ENCODE measurements around the gene RPS21.

Gene RPS21

GRCh38 chr20:62428002-62428372 is 41.1 kb downstream of the RPS21 start:
- H3K36me3 ChIP-seq (ENCODE audit: control insufficient read depth, insufficient read depth, low read length), result no peaks in the 10 kb centered on the region
- no peak for DNase-seq
- H3K27me3 ChIP-seq (replicated peaks; ENCODE audit: control insufficient read depth, insufficient read depth, low read length, poor library complexity, severe bottlenecking), result no peaks in the 10 kb centered on the region

GRCh38 chr20:62428396-62429295 is 41.7 kb downstream of the RPS21 start:
- no peak overlapping the region for H3K4me3 ChIP-seq (ENCODE audit: insufficient read depth, low read depth, low read length, poor library complexity, severe bottlenecking)
- no peaks in the 10 kb centered on the region for H3K27me3 ChIP-seq (replicated peaks; ENCODE audit: control insufficient read depth, insufficient read depth, low read length, poor library complexity, severe bottlenecking)
- no peak for DNase-seq

More at GRCh38 chr20:62428002-62428372, 41.1 kb downstream of the RPS21 start:
- Histone ChIP-seq H3K4me1 (ENCODE audit: control insufficient read depth, insufficient read depth, low read length, poor library complexity, severe bottlenecking) (no peaks in the 10 kb centered on the region), H3K9me3 (ENCODE audit: control insufficient read depth, low read length) (no peaks in the 10 kb centered on the region), H3K27ac (ENCODE audit: insufficient read depth, low read length, poor library complexity, severe bottlenecking) (no peak overlapping the region), H3K4me3 (ENCODE audit: insufficient read depth, low read depth, low read length, poor library complexity, severe bottlenecking) (no peak overlapping the region)

GRCh38 chr20:62429455-62430310 is 42.8 kb downstream of the RPS21 start:
- DNase-seq, result no peak
- Histone ChIP-seq H3K9me3 (ENCODE audit: control insufficient read depth, low read length) (no peaks in the 10 kb centered on the region), H3K4me3 (ENCODE audit: insufficient read depth, low read depth, low read length, poor library complexity, severe bottlenecking) (no peak overlapping the region), H3K27ac (ENCODE audit: insufficient read depth, low read length, poor library complexity, severe bottlenecking) (no peak overlapping the region), H3K4me1 (ENCODE audit: control insufficient read depth, insufficient read depth, low read length, poor library complexity, severe bottlenecking) (no peaks in the 10 kb centered on the region), H3K36me3 (ENCODE audit: control insufficient read depth, insufficient read depth, low read length) (no peaks in the 10 kb centered on the region), H3K27me3 (replicated peaks; ENCODE audit: control insufficient read depth, insufficient read depth, low read length, poor library complexity, severe bottlenecking) (no peaks in the 10 kb centered on the region)

More at GRCh38 chr20:62428396-62429295, 41.7 kb downstream of the RPS21 start:
- no peaks in the 10 kb centered on the region for H3K9me3 ChIP-seq (ENCODE audit: control insufficient read depth, low read length)
- H3K27ac ChIP-seq (ENCODE audit: insufficient read depth, low read length, poor library complexity, severe bottlenecking), result no peak overlapping the region
- no peaks in the 10 kb centered on the region for H3K4me1 ChIP-seq (ENCODE audit: control insufficient read depth, insufficient read depth, low read length, poor library complexity, severe bottlenecking)
- H3K36me3 ChIP-seq (ENCODE audit: control insufficient read depth, insufficient read depth, low read length), result no peaks in the 10 kb centered on the region

- H3K9me3 ChIP-seq (ENCODE audit: control insufficient read depth, low read length), result no peaks in the 10 kb centered on the region
- H3K4me1 ChIP-seq (ENCODE audit: control insufficient read depth, insufficient read depth, low read length, poor library complexity, severe bottlenecking), result no peaks in the 10 kb centered on the region
- H3K27me3 ChIP-seq (replicated peaks; ENCODE audit: control insufficient read depth, insufficient read depth, low read length, poor library complexity, severe bottlenecking), result no peaks in the 10 kb centered on the region
- no peak overlapping the region for H3K27ac ChIP-seq (ENCODE audit: insufficient read depth, low read length, poor library complexity, severe bottlenecking)
- H3K36me3 ChIP-seq (ENCODE audit: control insufficient read depth, insufficient read depth, low read length), result no peaks in the 10 kb centered on the region
- DNase-seq, result no peak
- no peak overlapping the region for H3K4me3 ChIP-seq (ENCODE audit: insufficient read depth, low read depth, low read length, poor library complexity, severe bottlenecking)
Measured at GRCh38 chr20:62430311-62430853, 43.5 kb downstream of the RPS21 start.

- H3K27ac ChIP-seq (ENCODE audit: insufficient read depth, low read length, poor library complexity, severe bottlenecking), result no peak overlapping the region
- no peaks in the 10 kb centered on the region for H3K9me3 ChIP-seq (ENCODE audit: control insufficient read depth, low read length)
- no peak for DNase-seq
- no peaks in the 10 kb centered on the region for H3K4me1 ChIP-seq (ENCODE audit: control insufficient read depth, insufficient read depth, low read length, poor library complexity, severe bottlenecking)
- H3K36me3 ChIP-seq (ENCODE audit: control insufficient read depth, insufficient read depth, low read length), result no peaks in the 10 kb centered on the region
- H3K4me3 ChIP-seq (ENCODE audit: insufficient read depth, low read depth, low read length, poor library complexity, severe bottlenecking), result no peak overlapping the region
- H3K27me3 ChIP-seq (replicated peaks; ENCODE audit: control insufficient read depth, insufficient read depth, low read length, poor library complexity, severe bottlenecking), result no peaks in the 10 kb centered on the region
Measured at GRCh38 chr20:62430866-62431447, 44.1 kb downstream of the RPS21 start.

- Histone ChIP-seq H3K36me3 (ENCODE audit: control insufficient read depth, insufficient read depth, low read length) (no peaks in the 10 kb centered on the region), H3K9me3 (ENCODE audit: control insufficient read depth, low read length) (no peaks in the 10 kb centered on the region), H3K4me1 (ENCODE audit: control insufficient read depth, insufficient read depth, low read length, poor library complexity, severe bottlenecking) (no peaks in the 10 kb centered on the region), H3K27ac (ENCODE audit: insufficient read depth, low read length, poor library complexity, severe bottlenecking) (no peak overlapping the region), H3K27me3 (replicated peaks; ENCODE audit: control insufficient read depth, insufficient read depth, low read length, poor library complexity, severe bottlenecking) (no peaks in the 10 kb centered on the region), H3K4me3 (ENCODE audit: insufficient read depth, low read depth, low read length, poor library complexity, severe bottlenecking) (no peak overlapping the region)
- no peak for DNase-seq
Measured at GRCh38 chr20:62433658-62434497, 47.0 kb downstream of the RPS21 start.

GRCh38 chr20:62436692-62437091 is 49.8 kb downstream of the RPS21 start:
- no peaks in the 10 kb centered on the region for H3K36me3 ChIP-seq (ENCODE audit: control insufficient read depth, insufficient read depth, low read length)
- no peak for DNase-seq
- no peak overlapping the region for H3K4me3 ChIP-seq (ENCODE audit: insufficient read depth, low read depth, low read length, poor library complexity, severe bottlenecking)
- H3K4me1 ChIP-seq (ENCODE audit: control insufficient read depth, insufficient read depth, low read length, poor library complexity, severe bottlenecking), result no peaks in the 10 kb centered on the region
- H3K27ac ChIP-seq (ENCODE audit: insufficient read depth, low read length, poor library complexity, severe bottlenecking), result no peak overlapping the region
- no peaks in the 10 kb centered on the region for H3K27me3 ChIP-seq (replicated peaks; ENCODE audit: control insufficient read depth, insufficient read depth, low read length, poor library complexity, severe bottlenecking)
- no peaks in the 10 kb centered on the region for H3K9me3 ChIP-seq (ENCODE audit: control insufficient read depth, low read length)

- no peaks in the 10 kb centered on the region for H3K36me3 ChIP-seq (ENCODE audit: control insufficient read depth, insufficient read depth, low read length)
- no peaks in the 10 kb centered on the region for H3K27me3 ChIP-seq (replicated peaks; ENCODE audit: control insufficient read depth, insufficient read depth, low read length, poor library complexity, severe bottlenecking)
- no peaks in the 10 kb centered on the region for H3K9me3 ChIP-seq (ENCODE audit: control insufficient read depth, low read length)
- no peak for DNase-seq
- H3K27ac ChIP-seq (ENCODE audit: insufficient read depth, low read length, poor library complexity, severe bottlenecking), result no peak overlapping the region
- no peak overlapping the region for H3K4me3 ChIP-seq (ENCODE audit: insufficient read depth, low read depth, low read length, poor library complexity, severe bottlenecking)
- no peaks in the 10 kb centered on the region for H3K4me1 ChIP-seq (ENCODE audit: control insufficient read depth, insufficient read depth, low read length, poor library complexity, severe bottlenecking)
Measured at GRCh38 chr20:62437496-62437895, 50.6 kb downstream of the RPS21 start.

GRCh38 chr20:62437927-62438326 is 51.0 kb downstream of the RPS21 start:
- no peak for DNase-seq
- Histone ChIP-seq H3K27ac (ENCODE audit: insufficient read depth, low read length, poor library complexity, severe bottlenecking) (no peak overlapping the region), H3K9me3 (ENCODE audit: control insufficient read depth, low read length) (no peaks in the 10 kb centered on the region), H3K27me3 (replicated peaks; ENCODE audit: control insufficient read depth, insufficient read depth, low read length, poor library complexity, severe bottlenecking) (no peaks in the 10 kb centered on the region), H3K4me1 (ENCODE audit: control insufficient read depth, insufficient read depth, low read length, poor library complexity, severe bottlenecking) (no peaks in the 10 kb centered on the region), H3K4me3 (ENCODE audit: insufficient read depth, low read depth, low read length, poor library complexity, severe bottlenecking) (no peak overlapping the region), H3K36me3 (ENCODE audit: control insufficient read depth, insufficient read depth, low read length) (no peaks in the 10 kb centered on the region)
